GM19468 (cell line): Measurements from ENCODE around the gene CTAGE4.
"Not testable (repeated sequence)": the region's sequence is repeated elsewhere in the genome, so short reads cannot be mapped to it uniquely, and the experiment has no call there.

Experiments used
- ATAC-seq: cut with Tn5 transposase; IDR thresholded peaks from one replicate; pipeline ENCODE4 v1.9.1; 2021; ENCODE audit warnings: mild to moderate bottlenecking, moderate library complexity, moderate number of reproducible peaks; ENCODE audit not compliant: unreplicated experiment; ENCODE audit errors: extremely low read depth

Gene CTAGE4

DNA sequence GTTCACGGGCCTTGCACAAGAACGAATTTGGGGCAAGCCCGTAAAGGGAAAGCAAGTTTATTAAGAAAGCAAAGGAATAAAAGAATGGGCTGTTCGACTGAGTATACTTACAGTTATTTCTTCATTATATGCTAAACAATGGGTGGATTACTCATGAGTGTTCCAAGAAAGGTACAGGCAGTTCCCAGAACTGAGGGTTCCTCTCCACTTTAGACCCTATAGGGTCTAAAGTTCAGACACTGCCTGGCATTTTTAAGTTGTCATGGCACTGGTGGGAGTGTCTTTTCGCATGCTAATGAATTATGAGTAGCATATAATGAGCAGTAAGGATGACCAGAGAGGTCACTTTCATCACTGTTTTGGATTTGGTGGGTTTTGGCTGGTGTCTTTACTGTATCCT, 22.0 kb downstream of the CTAGE4 start:
- not testable (repeated sequence) for ATAC-seq

DNA sequence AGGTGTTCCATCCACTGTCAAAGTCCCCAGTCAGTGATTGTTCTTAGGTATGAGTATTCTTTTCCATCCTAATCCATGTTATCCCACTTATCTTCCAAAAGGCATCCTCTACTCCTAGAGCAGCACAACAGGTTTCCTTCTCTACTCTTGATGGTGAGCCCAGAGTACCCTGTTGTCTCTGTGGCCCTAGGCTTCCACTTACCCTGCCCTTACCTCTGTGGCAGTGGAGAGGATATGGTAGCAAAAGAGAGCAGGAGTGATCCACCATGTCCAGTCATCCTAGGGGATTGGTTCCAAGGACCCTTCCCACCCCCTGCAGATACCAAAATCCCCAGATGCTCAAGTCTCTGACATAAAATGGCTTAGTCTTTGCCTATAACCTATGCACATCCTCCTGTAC, 33.9 kb downstream of the CTAGE4 start:
- not testable (repeated sequence) for ATAC-seq

DNA sequence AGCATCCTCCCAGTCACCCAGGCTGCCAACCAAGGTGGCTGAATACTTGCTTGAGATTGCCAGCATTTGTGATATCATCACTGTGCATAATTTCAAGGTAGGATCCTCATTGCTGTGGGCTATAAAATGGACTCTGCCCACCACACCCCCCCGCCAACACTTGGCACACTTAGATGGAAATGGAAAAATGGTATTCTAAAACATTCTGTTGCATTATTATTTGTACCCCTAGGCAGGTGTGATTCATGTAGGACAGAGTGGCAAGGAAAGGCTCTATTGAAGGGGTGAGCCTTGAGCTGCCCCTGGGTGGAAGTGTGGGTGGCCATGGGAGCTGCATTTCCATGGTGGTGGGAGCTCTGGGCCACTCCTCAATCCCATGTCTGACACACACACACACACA, 35.3 kb downstream of the CTAGE4 start:
- not testable (repeated sequence) for ATAC-seq

- ATAC-seq = not testable (repeated sequence)
These were observed 35.9 kb downstream of the CTAGE4 start for GRCh38 chr7:144219149-144219548.

DNA sequence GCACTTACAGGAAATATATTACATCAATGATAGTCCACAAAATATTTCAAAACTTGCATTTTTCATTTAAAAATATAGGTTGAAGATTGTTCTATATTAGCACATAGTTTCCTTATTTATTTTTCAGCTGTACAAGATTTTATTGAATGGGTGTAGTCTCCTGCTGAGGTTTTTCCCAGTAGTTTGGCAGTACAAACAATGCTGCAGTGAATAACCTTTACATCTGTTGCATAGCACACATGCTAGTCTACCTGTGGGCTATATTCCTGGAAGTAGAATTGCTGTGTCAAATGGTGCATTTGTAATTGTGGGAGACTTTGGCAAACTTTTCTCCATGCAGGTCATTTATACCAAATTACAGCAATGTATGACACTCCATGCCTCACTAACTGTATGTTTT, 37.3 kb downstream of the CTAGE4 start:
- ATAC-seq = not testable (repeated sequence)

DNA sequence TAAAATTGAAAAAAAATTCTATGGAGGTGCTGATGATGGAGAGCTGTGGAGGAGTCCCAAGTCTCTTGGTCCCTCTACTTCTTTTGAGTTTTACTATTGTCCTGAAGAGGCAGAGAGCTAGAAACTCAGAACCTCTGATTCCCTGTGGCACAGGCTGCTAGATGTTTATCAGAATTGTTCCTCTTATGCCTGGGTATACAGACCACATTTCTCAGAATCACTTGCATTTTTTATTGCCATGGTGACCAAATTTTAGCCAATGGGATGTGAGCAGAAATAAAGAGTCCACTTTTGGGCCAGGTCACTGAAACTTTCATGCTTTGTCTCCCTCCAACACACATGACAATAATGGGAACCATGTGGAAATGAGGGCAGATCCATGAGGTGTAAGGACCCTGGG, 40.4 kb downstream of the CTAGE4 start:
- not testable (repeated sequence) for ATAC-seq

GRCh38 chr7:144226866-144227265, 43.6 kb downstream of the CTAGE4 start:
- ATAC-seq = not testable (repeated sequence)

DNA sequence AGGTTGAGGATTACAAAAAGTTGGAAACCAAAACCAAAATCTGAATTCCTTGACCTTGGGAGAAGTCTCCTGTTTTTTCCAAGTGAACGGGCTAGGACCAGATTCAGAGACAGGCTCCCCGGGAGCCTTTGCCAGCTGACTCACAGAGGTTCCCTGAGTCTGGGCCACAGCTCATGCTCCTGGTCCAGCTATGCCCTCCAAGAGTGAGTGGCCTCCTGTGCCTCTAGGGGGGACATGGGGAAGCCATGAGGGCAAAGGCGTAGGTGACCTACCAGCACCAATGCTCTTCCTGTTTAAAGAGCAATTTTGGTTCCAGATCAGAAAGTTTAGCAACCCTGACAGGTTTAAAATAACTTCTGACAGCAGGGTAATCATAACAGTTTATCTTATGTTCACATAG, 45.5 kb downstream of the CTAGE4 start:
- ATAC-seq = not testable (repeated sequence)

DNA sequence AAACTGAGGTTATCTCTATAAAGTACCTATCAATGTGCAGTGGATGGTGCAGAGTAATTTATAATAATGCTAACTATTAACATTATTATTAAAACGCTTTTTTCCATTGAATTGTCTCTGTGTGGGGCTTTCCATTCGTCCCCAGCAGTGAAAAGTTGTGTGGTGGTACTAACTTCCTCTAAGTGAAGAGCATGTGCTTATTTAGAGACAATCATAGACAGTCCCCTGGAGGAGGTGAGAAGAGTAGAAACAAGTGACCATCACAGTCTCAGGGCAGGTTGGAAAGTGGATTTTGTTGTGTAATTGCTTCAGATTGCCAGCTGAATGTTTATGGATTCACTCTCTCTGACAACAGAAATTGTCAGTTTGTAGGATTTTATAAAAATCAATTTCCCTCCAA, 47.8 kb downstream of the CTAGE4 start:
- ATAC-seq = not testable (repeated sequence)

DNA sequence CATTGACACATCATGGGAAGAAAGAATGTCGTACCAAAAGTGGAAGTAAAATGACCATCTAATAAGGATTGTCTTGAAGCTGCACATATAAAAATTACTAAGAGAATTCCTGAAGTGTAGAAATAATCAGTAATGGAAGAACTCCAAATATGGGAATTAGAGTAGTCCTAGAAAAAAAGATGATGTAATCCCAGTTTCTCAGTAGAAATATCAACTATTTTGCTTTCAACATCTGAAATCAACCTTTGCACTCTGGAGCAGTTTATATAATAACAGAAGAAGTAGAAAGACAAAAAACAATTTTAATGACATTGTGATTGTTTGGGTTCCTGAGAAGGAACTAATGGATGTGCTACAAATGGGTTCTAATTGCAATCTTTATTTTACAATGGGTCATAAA, 49.8 kb downstream of the CTAGE4 start:
- ATAC-seq = not testable (repeated sequence)
